Thyroid gland (tissue), 4 donors: ENCODE measurements around the gene HINT3.

Source experiments
- POLR2A ChIP-seq, 2 donors: fragments of 450-650 bp; IDR thresholded peaks; one replicate each; pipeline ENCODE4 v1.6.1; 2017; ENCODE audit warnings: antibody characterized with exemption in 2 of 2, mild to moderate bottlenecking in 2 of 2, moderate library complexity in 1 of 2
- TF ChIP-seq, protein P1 (sequence below), 6 experiments: fragments of 200-600 bp in 3 of 6; fragments of 450-650 bp in 3 of 6; sonication (generic) in 3 of 6; IDR thresholded peaks; one replicate each; pipeline ENCODE4 v1.5.1; 2016 to 2019; ENCODE audit warnings: antibody characterized with exemption in 6 of 6, mild to moderate bottlenecking in 2 of 6, inconsistent platforms in 1 of 6, moderate library complexity in 1 of 6

DNA sequence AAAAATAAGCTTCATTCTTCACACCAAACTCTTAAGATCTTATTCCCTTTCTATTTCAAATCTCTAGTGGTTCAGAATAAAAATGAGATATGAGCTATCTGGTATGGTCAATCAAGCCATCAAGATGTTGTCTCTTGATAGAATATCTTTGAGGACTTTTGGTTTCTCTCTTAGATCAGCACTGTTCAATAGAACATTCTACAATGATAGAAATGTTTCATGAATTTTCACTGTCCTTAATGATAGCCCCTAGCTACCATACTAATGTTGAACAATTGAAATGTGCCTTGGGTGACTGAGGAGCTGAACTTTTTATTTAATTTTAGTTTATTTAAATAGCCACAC is 24.1 kb upstream of the HINT3 start:
- TF ChIP-seq, protein P1, sequence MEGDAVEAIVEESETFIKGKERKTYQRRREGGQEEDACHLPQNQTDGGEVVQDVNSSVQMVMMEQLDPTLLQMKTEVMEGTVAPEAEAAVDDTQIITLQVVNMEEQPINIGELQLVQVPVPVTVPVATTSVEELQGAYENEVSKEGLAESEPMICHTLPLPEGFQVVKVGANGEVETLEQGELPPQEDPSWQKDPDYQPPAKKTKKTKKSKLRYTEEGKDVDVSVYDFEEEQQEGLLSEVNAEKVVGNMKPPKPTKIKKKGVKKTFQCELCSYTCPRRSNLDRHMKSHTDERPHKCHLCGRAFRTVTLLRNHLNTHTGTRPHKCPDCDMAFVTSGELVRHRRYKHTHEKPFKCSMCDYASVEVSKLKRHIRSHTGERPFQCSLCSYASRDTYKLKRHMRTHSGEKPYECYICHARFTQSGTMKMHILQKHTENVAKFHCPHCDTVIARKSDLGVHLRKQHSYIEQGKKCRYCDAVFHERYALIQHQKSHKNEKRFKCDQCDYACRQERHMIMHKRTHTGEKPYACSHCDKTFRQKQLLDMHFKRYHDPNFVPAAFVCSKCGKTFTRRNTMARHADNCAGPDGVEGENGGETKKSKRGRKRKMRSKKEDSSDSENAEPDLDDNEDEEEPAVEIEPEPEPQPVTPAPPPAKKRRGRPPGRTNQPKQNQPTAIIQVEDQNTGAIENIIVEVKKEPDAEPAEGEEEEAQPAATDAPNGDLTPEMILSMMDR (IDR thresholded peaks at IDR 0.05) = no peak
- TF ChIP-seq POLR2A (IDR thresholded peaks at IDR 0.05) = no peak
